HS-5 (cell line): ENCODE data around the gene LRP1B.
A peak's percentile ranks its signal among the peaks of the same experiment; 100 is the strongest.

Experiments used
- DNase-seq: peaks from one replicate; pipeline ENCODE4 v3.0.0-alpha.2; 2012; ENCODE audit warnings: low read depth

The LRP1B gene

DNA sequence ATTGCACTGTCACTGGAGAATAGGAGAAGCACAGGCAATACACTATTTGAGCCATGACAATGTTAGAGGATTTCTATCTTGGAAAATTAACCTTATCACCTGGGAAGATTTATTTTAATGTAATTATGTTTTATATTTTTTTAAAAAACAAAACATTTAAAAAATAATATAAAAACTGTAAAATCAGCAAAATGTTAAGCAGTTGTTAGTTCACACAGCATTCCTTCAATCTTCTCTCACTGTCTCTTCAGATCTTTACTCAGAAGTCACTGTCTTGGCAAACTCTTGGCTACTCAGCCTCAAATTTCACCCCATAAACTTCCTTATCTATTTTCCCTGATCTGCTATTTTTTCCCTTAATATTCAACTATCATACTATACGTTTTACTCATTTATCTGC, 1322.6 kb downstream of the LRP1B start:
- DNase-seq: no peak

DNA sequence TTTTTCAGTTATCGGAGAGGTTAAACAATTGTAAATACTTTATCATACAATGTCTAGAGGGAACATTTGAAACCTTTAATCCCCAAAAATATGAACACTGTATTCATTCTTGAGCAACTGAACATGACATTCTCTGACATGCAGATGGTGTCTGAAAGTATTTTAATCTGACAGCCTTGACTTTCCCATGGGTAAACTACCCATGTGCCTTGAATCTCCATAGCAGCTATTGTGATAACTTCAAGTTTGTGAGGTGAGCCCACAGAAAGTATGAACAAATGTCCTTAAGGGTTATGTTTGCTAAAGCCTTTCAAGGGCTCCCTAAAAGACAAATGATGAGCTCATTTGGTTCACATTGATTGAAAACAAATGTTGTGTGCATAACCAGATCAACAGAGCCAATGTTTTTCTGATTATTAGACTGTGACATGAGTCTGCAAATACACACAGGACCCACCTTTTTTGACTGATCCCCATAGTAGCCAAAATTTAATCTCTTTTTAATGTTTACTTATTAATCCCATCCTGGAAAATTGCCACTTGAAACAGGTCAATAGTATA, 1326.0 kb downstream of the LRP1B start:
- no peak for DNase-seq

DNA sequence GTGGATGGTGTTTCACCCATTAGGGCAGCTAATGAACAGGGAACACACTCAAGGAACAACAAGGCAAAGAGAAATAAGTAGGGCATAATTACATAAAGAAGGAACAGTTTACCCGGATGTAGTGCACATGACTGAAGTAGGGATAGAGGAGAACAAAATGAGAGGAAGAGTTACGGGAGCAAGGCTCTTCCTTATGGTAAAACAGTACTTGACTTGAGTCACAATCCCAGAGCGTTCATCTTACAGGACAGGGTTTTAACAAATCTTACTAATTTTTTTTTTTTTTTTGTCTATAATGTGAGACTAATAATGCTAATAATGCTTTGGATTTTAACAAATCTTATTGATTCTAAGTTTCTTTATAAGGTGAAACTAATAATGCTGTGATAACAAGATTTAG, 1329.5 kb downstream of the LRP1B start:
- no peak for DNase-seq

DNA sequence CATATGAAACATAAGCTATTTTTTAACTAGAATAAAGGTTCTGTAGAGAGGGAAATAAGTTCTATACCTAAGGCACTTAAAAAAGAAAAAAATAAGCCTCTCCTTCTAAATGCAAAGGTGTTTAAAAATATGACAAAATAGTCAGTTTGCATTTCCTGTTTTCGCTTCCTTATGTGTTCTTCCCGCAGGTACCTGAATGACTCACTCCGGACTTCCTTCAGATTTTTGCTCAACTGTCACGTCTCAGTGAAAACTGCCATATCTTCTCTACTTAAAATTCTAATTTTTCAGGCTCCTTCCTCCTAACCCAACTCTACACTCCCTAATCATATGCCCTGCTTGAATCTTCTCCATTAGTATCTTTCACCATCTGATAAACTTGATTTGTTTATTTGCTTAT, 1333.1 kb downstream of the LRP1B start:
- DNase-seq: no peak

DNA sequence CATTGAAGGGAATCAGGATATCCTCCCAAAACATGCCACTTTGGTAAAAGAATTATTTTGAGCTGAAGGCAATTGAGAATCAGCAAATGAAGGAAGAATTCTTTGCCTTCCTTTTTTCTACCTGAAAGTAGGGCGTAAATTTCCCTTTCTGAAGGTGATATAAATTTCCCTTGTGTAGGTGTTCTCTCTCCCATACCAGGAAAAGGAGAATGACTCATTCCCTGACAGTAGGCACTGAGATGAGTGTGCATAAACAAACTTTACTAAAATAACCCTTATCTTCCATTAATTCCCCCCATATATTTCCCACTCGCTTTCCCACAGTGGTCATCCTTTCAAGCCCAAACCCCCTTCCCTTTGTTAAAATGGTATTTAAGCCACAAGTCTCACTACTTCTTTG, 1339.0 kb downstream of the LRP1B start:
- DNase-seq: no peak

DNA sequence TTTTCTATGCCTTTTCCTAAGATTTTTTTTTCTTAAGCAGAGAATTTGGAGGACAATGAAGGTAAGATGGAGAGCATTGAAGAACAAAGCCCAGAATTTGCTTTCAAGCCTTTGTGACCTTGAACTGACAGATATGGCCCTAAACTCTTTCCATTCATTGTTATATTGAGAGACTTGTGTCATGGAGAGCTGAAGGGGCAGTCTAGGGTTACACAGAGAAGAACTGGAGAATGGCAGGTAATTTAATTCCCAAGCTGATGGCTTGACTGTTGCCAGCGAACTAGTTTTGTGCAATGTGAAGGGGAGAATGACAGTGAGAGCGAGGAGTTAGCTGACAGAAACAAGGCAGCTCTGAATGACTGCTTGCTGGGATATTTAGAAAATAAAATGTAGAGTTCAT, 1344.2 kb downstream of the LRP1B start:
- no peak for DNase-seq

DNA sequence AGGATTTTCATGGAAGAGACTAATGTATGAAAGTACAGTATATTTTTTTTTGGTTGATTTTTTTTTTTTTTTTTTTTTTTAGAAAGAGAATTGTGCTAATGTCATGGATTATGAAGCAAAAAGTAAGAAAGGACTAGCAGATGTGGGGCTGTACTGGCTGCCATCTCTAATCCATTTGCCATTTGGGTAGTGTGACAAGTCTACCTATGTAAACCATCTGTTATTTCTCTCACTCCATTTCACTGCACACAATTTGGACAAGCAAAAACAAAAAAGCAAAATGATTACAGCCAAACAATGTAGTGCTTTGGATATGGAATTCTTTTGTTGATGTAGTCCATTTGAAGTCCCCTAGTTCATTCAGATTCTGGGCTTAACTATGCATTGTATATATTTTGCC, 1355.4 kb downstream of the LRP1B start:
- no peak for DNase-seq

DNA sequence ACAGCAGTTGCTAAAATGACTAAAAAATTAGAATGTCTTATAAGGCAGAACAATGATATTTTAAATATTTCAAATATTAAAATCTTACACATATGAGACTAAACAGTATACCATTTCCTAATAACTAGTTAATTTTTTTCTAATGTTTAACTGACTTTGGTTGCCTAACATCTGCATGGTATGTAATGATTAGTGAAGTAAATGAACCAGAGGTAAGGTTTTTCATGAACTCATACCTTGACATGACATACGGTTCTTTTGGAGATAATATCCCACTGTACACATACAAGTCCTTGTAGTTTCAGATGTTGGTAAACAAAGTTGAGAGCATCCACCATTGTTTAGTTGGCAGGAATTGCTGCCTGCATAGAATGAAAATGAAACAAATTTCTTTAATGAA, 1360.2 kb downstream of the LRP1B start:
- DNase-seq: no peak

DNA sequence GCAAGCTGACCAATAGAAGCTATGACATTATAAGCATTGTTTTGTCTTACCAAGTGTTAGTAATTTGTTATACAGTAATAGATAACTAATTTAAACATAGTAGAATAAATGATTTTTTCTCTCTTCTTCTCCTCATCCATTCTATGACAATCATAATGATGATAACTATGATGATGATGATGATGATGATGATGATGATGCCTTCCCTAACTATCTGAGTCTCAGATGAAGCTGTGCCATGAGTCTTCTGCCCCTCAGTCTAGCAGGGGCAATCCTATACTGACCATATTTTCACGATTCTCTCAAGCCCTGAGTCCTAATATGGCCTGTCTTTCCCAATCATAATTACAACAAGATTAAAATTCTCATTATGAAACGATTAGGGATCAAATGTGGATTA, 1369.0 kb downstream of the LRP1B start:
- DNase-seq: no peak

DNA sequence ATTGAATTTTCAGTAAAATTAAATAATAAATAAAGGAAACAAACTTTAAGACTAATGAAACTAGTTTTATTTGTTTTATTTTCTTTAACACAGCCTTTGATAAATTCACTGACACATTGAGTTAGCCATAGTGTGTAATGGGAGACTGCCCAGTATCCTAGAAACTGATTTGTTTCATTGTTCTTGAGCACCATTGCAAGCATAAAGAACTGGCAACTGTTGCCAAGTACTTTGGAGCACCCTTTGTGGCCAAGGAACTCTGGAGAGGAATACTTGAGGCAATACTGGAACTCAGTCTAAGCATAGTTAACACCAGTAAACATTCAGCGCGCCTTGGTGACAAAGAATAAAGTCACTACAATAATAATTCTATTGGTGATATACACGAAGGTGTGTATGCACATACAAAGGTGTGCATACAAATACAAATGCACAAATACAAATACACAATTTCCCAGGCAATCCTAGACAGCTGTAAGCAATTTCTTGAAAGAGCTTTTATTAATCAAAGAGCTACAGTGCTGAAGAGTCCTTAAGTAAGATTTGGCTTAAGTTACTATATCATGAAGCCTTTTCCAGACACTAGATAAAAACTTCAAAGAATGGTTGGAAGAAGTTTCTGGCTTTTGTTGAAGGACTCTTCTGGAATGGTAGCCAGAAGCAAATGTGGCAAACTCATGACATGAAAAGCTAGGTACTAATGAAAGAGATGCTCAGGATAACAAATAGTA, 1371.2 kb downstream of the LRP1B start:
- no peak for DNase-seq

DNA sequence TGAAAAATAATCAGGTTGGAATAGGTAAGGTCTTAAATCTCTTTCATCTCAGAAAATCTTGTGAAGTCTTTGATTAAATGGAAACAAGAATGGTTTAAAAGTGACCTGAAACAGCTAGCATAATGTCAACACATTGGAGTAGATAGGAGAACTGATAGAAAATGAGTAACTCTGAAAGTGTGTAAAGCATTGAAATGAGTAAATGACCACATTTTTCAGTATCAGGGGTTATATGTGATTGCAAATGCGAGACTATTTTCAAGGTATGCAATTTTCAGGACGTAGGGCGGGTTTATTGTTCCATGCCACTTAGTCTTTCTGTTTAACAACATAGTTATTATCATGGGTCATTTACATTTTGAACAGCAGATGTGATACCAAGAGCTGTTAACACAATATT, 1383.2 kb downstream of the LRP1B start:
- DNase-seq: no peak

DNA sequence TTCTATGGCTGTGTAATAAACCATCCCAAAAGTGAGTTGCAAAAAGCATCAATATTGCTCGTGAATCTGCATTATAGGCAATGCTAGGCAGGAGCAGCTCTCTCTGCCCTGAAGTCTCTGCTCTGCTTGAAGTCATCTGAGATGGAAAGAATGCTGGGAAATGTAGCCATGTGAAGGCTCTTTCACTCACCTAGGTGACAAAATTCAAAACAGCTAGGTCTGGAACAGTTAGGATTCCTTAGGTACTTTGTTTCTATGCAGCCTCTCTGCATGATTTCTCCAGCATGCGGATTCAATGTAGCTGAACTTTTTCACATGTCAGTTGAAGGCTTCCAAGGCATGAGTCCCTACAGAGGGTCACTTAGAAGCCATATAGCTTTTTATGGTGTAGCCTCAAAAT, 1383.7 kb downstream of the LRP1B start:
- DNase-seq: no peak

DNA sequence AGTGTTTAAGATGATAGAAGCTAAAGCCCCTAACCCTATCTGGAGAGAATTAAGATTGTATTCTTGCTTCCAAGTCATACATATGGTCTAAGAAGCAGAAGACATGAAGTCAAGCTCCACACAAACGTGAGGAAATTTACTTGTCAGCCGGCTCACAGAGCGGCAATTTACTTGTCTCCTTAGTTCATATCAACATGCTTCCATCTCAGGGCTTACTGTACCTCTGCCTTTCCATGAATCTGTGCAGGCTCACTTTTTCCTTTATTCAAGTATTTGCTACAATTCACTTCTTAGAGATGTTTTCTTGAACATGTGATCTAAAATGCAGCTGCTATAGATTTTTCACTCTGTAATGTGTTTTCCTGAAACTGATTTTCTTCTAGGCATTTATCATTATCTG, 1386.4 kb downstream of the LRP1B start:
- DNase-seq: no peak

DNA sequence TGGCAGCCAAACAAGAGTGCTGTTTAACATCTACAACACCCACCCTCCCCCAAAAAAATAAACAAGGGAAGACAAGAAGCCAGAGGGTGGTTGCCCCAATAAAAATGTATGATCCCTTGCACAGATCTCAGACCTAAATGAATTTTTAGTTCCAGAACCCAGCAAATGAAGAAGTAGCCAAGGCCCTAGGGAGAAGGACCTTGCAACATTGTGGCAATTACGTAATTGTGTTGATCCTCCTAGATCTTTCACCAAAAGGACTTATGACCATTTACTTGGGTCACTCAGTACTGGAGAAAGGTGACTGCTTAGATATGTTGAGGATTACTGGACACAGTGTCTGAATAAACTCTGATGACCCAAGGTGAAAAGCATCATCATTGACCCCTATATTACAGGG, 1393.8 kb downstream of the LRP1B start:
- DNase-seq: no peak

DNA sequence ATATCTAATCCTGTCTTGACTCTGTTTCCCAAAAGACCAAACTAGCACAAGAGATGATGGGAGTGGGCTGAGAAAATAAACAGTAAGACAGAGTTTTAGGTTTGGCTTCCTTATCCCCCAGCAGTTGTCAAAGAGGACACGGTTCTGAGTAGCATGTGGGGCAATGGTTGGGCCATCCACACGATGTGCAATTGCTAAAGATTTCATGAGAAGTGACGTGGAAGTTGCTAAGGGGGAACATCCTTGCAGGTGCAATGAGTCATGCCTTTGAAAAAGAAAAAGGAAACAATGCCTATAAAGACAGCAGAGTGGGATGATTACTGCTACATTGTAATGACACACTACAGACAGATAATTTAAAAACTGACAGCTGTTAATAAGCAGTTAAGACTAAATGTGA, 1395.8 kb downstream of the LRP1B start:
- DNase-seq: no peak

DNA sequence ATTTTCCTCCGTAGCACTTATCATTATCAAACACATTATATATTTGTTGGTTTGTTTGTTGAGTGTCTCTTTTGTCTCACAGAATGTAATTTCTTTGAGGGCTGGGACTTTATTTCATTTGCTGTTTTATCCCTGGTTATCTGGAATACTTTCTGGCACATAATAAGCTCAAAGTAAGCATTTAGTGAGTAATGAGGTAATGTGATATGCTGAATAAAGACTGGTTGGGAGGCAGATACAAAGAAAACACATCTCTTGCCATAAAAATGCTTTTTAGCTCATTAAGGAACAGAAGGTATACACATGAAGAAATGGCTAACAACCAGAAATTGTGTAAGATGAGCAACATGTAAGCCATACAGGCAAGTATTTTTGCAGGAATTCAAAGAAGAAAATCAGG, 1411.8 kb downstream of the LRP1B start:
- DNase-seq: no peak

DNA sequence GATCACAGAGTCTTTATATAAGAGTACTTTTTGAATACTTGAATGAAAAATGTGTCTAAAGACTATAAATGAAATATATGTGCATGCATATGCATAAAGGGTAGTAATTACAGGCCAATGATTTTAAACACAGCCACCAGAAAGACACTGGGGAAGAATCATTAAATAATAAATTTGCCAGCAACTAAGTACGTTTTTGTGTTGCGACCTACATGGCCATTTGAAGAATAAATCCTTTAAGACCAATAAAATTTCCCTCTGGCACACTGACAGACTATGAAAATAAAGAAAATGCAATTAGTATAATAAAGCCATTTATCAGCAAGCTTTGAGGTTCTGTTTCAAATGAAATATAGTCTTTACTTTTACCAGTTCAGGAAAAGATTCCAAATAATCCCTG, 1413.3 kb downstream of the LRP1B start:
- DNase-seq: no peak

DNA sequence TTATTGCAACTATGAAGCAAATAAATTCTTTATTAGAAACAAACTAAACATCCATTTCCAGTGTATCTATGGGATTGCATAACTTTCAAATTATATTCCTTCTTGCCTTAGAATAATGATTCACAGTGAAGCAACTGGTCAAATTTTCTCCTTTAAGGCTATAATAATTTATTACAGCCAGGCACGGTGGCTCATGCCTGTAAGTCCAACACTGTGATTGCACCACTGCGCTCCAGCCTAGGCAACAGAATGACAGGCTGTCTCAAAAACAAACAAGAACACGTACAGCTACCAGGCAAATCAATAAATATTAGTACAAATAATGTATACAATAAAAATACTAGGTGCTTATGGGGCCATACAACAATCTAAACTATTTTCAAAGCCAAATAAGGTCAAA, 1416.2 kb downstream of the LRP1B start:
- no peak for DNase-seq

DNA sequence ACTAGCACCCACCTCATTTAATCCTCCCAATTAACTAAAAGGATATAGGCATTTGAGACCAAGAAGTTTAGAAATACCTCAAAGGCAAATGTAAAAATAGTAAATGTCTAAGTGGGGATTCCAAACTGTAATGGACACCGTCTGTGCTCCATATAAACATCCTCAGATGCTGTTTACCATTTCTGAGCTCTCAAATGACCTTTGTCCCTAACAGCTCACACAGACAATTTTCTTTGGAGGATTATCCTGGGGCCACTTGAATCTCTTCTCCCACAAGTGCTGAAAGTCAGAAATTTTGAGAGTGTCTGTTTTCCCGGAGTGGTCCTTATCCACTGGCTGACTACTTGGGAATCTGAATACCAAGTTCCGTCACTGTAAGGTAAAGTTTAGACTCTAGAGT, 1418.9 kb downstream of the LRP1B start:
- DNase-seq: no peak

DNA sequence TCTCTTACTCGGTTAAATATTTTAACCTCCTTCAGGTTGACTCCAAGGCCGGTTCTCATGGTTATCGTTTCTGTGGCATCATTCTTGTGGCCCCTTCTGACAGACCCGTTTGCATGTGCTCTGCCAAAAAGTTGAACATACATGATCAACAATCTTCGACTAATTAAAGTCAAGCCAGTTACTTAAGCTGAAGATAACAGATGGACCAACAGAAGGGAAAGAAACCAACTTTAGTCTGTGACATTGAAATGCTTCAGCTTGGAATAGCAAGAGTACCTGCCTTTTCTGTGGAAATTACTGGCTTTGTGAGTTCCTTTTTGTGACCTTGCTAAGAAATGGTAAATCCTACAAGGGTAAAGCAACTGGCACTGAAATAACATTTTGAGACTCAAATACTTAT, 1429.1 kb downstream of the LRP1B start:
- DNase-seq: no peak

DNA sequence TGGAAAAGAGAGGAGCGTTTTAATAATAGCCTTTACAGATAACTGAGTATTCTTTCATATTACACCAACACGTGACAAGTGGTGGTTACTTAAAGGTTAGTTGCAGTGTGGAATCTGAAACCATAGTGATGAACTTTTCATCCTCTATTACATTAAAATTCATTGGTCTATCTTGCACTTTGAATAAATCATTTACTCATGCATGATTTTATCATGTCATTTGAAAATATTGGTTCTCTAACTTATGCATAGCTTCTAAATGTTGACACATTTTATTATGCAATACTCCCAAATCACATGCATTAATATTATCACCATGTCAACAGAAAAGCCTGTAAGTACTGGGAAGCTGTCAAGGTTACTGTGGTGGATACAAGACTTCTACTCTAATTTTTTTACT, 1432.2 kb downstream of the LRP1B start:
- DNase-seq: no peak

DNA sequence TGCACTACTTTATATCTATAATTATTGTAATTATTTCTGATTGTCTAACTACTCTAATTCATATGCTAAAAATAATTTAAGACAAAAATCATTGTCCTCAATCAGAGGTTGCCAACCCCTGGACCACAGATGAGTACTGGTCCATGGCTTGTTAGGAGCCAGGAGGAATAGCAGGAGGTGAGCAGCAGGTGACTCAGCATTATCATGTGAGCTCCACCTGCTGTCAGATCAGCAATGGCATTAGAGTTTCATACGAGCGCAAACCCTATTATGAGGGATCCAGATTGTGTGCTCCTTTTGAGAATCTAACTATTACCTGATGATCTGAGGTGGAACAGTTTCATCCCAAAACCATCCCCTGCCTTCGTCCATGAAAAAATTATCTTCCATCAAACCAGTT, 1434.4 kb downstream of the LRP1B start:
- no peak for DNase-seq

DNA sequence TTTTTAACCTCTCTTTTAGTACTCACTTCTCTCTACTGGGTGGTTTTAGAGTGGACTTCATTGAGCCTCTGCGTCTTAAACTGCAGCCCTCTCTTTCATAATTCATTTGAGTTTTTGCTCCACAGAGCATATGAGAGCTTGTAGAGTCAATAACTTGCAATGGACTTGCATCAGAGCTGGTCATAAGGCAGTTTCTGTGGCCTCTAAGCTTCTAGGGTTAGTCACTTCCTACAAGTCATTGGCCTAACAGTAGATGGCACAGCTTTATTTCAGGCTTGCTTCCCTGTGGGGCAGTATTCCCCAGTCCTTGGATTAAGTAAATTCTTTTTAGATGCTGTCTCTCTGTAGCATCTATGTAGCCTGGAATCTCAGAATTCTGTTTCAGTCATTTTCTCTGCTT, 1435.7 kb downstream of the LRP1B start:
- DNase-seq: peak; percentile 82

DNA sequence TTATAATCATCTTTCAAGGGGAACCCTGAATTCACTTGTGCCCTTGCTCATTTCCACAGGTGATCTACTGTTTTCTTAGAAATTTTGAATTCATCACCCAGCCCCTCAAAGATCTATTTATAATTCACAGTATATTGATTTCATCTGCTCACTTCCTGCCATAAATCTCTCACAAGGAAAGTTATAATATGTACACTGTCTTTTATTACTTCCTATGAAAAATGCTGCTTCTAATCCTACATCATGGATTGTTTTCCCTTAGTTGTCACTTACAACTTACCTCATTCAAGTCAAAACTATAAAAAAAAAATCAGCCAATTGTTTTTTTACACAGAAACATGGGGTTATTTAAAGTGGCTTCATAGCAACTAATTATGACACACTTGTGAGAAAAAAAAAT, 1443.0 kb downstream of the LRP1B start:
- DNase-seq: no peak
